NCI-H1092 treated with DMSO at 0.1 percent for 48 hours (cell line): ENCODE measurements around the gene ARMC10.
"Not testable (repeated sequence)": the region's sequence is repeated elsewhere in the genome, so short reads cannot be mapped to it uniquely, and the experiment has no call there.

Source experiments
- DNase-seq: peaks from one replicate; lab custom pipeline; 2025; lab: John Stamatoyannopoulos, UW

Gene ARMC10

DNA sequence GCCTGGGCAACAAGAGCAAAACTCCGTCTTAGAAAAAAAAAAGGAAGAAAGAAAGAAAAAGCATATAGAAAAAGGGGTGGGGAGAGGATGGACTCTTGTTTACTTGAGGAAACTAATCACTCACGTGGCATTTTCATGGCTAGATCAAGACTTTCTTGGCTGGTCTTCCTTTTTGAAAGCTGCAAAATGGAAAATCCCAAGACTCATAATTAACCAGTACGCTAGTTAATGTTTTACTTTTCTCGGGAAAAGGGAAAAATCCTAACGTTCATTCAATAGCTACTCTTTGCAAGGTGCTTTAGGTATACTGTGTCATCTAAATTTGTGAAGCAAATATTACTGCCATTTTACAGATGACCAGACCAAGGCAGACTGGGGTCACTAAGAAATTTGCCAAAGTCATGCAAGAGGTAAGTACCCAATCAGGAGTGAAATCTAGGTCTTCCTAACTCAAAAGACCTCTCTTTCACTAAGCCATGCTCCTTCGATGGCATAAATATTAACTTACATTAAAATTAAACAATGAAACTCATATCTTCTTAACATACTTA is 49.6 kb downstream of the ARMC10 start:
- no peak for DNase-seq

DNA sequence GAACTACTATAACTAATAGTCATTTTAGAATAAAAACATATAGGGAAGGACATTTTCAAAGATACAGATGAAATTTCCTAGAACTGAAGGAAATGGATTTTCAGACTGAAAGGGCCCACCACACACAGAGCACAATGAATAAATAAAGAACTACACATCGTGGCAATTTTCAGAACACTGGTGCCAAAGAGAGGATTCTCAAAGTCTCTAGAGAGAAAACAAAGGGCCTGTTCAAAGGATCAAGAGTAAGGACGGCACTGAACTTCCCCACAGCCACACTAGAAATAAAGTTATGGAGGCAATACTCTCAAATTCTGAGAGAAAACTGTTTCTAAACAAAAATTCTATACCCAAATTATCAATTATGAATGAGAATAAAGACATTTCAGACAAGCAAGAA is 52.1 kb downstream of the ARMC10 start:
- DNase-seq: no peak

DNA sequence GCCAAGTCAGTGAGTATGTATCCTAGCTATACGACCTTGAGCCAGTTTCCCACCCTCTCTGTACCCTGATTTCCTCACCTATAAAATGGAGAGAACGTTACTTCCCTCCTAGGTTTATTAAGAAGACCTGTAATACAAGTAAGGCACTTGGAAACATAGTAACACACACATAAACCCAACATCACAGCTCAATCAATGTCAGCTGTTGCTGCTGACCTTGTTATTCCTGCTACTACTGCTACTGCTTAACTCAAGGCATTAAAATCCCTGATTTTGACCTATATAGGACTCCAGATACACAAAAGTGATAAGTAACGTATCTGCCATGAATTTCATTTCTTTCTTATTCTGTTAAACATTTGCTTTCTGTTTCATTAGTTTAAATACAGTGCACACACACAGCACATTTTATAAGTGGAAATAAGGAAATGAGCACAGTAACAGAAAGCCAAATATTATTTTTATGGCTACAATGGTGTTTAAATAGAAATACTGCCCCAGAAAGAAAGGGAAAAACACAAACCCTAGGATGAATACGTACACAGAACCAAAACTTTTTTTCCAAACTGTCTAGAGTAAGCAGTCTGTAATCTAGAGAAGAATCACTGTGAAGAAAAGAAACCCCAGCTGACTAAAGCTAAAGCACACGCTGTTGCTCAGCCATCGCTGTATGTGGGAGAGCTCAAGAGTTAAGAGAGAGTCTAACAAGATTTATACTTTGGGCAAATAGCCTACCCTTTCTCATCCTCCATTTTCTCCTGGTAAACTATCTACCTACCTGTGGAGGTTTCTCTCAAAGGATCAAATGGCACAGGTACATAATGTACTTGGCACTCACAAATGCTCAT is 55.0 kb downstream of the ARMC10 start:
- no peak for DNase-seq

DNA sequence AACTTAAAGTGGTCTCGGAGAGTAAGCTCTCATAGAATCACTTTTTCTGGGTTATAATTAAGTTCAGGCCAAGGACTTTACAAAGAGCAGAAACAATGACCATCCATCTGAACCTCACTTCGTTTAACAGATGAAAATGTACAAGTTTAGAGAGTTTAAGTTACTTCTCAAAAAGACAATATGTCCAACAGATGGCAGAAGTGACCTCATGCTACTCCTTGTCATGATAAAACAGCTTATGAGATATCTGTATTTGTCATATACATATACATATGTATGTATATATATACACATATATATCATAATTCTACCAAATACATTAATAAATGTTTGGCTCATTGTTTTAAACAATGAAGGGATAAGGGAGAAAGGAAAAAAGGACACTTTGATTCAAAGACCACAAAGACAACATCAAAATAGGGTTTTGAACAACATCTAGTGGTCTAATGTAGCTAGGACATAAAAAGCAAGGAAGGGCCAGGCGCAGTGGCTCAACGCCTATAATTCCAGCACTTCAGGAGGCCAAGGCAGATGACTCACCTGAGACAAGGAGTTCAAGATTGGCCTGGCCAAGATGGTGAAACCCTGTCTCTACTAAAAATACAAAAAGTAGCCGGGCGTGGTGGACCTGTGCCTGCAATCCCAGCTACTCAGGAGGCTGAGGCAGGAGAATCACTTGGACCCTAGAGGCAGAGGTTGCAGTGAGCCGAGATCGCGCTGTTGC is 56.1 kb downstream of the ARMC10 start:
- no peak for DNase-seq

DNA sequence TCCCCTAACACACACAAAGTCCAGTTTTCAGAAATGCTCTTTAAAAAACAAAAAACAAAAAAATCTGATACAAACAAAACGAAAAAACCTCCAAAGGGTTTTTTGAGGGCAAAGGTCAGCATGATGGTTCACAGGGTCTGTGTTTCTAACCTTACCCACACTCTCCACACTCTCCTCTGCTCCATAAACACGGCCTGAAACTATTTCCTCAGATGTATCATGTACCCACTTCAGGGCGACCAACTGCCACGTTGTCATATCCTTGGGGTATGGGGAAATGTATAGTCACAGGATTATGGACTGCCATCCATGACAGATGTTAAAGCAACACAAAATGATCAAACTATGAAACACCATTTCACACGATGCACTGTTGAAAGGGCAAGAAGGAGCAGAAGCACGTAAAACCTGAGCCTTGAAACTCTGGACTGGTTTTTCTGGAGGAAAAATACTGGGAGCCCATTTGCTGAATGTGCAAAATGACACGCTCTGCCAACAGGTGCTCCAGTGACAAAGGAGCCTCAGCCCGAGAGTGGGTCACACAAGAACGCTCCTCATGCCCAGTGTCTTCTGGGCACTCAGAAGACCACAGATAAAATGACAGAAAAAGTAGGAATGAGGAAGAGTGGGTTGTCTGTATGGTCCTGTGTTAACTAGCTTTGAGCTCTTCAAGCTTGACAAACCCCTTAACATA is 58.2 kb downstream of the ARMC10 start:
- no peak for DNase-seq

DNA sequence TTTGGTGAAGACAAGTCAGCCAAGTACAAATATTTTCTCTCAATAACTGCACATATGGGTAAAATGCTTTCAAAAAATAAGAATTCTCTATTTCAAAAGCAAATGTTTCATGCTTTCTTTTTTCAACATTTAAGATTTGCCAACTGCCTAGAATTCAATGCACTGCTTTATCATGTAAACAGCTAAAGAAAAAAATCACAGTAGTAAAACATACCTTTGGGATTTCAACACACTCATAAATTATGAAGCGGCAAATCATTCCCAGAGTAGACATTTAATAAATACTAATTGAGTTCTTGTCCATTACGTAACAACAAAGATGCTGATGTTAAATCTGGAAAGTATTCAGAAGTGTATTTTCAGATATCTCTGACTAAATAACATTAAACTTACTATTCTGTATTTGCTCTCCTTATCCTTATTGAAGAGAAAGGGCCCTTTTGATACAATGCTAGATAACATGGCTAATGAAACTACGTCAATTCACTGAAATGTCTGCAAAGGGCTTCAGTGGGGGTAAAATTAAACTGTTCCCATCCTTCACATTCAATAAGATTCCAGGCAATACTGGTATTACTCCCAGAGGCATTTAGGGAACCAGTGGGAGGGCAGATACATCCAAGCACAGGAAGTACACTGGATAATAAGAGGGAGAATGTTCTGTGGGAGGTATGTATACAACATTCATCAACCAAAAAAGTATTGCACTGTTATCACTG is 60.1 kb downstream of the ARMC10 start:
- no peak for DNase-seq

DNA sequence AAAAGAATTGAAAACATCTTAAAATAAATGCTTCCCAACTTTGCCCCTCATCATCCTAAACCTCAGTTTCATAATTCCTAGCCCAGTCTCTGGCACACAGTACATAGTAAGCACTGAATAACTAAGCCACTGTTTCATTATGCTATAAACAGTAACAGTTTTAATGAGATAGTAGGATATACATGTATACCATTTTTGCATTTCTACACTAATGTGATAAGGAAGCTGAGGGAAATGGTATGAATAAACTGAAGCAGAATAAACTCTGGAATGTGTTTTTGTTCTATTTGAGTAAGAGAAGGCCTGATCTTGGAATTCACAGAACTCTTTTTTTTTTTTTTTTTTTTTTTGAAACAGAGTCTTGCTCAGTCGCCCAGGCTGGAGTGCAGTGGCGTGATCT is 65.1 kb downstream of the ARMC10 start:
- DNase-seq: no peak

DNA sequence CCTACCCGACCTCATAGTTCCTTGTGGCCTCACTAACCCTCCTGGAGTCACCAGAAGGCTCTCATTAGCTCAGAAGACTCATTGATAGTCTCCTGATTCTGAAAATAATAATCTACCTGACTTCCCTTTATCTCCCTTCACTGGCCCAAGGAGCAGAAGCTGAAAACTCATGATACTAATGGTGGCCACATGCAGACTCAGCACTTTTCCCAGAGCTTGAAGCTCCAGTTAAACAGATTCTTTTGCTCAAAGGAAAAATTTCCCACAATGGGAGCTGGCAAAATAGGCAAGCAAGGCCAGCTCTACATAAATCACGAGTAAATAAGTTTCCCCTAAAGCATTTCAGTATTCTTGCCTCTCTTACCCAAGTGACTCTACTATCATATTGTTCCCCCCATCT is 65.7 kb downstream of the ARMC10 start:
- no peak for DNase-seq

DNA sequence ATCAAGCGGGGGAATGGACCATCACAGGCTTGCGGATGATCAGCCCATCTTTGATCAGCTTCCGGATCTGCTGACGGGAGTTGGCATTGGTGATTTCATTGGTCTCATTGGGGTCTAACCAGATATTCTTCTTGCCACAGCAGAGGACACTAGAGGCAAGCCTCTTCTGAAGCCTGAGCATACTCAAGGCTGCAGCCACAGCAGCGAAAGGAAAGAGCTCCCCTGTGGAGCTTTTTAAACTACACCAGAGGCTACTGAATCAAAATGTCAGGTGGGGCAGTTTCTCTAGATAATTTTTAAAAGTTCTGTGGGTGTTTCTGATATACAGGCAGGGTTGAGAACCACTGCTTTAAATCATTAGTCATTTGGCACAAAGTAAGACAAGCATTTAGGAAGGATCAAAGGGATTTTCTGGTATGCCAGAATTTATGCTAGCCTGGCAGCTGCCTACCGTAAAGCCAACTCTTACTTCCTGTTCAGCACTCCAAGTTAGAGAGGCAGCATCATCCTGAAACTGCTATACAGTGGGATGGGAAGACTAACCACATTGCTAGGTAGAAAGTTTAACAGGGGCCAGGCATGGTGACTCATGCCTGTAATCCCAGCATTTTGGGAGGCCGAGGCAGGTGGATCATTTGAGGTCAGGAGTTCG is 66.9 kb downstream of the ARMC10 start:
- DNase-seq: no peak

DNA sequence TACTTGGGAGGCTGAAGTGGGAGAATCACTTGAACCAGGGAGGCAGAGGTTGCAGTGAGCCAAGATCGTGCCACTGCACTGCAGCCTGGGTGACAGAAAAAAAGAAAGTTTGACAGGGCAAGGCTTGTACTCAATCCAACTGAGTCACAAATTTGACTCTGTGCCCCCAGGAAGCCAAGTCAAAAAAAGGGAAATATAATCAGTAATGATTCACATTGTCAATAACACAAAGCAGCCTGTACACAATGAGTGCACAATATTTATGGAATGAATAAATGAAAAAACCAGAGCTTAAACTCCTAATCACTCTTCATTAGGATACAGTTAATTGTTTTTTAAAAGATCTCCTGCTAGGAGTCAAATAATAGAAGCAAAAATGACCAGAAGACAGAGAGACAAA is 67.6 kb downstream of the ARMC10 start:
- no peak for DNase-seq

DNA sequence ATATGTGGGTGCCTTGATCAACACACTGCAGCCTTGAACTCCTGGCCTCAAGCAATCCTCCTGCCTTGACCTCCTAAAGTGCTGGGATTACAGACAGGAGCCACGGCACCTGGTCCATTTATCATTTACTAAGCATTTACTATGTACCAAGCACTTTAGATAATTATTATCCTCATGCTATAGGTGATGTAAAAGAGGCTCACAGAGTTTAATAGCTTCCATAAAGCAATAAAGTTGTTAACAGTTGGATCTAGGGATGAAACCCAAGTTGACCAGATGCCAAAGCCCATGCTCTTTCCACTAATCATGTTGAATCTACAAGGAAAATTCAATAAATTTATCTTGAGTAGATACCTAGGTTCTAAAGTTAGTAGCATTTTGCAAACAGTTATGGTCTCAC is 68.9 kb downstream of the ARMC10 start:
- DNase-seq: no peak

DNA sequence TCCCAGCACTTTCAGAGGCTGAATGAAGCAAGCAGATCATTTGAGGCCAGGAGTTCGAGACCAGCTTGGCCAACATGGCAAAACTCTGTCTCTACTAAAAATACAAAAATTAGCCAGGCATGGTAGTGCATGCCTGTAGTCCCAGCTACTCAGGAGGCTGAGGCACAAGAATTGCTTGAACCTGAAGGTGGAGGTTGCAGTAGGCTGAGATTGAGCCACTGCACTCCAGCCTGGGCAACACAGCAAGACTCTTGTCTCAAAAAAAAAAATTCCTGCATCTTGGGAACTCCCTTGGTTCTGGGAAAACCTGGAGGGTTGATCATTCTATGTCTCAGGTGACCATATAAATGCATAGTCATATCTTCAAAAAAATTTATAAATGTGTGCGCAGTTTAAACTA is 69.8 kb downstream of the ARMC10 start:
- DNase-seq: not testable (repeated sequence)

DNA sequence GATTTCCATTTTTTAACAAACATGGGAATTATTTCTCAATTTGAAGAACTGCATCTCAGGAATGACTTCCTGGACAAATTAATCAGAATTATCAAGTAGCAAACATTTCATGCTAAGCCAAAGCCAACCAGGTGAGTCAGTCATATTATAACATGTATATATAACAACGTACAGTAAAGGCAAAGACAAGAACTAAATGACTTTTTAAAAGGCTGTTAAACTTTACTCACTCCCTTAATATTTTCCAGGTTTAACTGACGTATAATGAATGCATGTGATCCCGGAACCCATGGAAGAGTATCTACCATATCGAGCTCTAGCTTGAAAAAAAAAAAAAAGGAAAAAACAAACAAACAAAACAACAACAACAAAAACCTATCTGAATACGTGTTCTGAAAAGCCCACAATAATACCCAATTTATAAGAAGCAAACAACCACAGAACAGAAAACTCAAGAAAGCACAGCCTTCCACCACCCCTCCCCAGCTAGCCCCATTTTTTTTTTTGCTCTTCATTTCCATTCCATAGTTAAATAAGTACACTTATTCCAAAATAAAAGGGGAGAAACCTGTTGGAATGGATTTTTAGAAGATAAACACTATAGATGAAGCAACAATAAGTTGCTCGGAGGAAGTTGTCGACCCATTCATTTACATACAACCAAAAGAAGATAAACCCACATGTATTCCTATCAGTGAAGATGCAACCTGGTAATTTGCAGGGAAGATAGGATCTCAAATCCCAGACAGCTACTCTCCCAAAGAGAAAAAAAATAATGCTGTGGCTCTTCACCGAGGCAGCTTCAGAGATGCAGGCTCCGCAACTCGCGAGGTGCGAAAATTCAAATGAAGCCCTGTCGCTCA is 73.4 kb downstream of the ARMC10 start:
- DNase-seq: no peak
